ENCODE data around the gene ARL15.

The ARL15 gene

DNA sequence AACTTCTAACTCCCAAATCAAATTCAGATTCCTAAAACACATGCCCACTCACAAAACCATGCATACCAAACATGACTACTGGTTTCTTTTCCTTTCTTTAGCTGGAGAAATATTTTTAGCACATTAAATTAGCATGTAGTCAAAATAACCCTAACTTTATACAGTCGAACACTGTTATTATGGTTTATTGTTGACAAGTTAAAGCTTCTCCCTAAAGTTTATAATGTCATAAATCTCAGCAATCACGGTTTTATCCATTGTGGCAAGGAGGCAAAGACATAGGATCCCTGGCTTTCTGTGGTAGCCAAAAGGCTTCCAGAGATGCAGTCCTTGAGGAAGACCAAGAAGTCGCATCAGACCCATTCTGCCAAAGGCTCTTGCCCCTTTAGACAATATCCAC, 27.5 kb downstream of the ARL15 start:
- no peak for DNase-seq

DNA sequence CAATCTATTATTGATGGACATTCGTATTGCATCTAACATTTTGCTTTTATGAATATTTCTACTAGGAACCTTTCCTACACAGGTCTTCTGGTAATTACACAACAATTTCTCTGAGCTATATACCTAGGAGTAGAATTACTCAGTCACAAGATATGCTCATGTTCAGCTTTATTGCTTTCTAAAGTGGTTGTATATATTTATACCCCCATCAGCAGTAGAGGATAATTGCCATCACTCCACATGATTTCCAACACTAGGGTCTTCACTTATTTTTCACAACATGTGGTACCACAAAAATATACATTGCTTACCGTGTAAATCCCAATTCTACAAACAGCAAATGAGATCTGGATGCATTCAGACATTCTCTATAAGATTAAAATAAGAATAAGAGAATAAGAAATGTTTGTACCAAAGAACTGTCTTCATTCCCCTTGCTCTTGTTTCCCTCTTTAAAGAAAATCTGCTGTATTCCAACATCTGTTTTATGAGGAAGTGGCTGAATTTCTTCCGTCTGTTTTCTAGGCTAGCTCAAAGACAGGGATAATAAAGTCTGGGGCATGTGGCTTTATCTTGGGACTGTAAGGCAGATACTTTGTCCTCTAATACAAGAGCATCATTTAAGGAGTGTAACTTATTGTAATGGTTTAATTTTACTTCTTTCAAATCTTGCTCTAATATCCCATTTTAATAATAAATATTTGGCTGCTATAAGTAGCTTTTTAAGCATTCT, 28.2 kb downstream of the ARL15 start:
- no peak for DNase-seq

DNA sequence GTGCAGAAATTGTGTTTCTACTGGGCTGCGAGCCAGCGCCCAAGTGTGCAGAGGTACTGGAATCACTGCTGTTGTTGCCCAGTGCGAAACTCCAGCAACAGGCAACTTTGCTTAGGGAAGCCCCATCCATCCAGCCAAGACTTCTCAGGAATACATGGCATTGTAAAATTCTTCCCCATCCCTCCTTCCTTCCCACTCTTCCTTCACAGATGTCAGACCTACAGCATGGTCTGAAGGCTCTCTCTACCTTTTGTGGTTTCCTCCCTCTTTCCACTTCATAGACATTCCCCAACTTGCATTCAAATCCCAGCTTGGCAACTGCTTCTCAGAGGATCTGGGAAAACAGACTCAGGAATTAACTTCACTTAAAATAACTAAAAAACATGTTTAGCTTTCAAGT, 30.4 kb downstream of the ARL15 start:
- no peak for DNase-seq

DNA sequence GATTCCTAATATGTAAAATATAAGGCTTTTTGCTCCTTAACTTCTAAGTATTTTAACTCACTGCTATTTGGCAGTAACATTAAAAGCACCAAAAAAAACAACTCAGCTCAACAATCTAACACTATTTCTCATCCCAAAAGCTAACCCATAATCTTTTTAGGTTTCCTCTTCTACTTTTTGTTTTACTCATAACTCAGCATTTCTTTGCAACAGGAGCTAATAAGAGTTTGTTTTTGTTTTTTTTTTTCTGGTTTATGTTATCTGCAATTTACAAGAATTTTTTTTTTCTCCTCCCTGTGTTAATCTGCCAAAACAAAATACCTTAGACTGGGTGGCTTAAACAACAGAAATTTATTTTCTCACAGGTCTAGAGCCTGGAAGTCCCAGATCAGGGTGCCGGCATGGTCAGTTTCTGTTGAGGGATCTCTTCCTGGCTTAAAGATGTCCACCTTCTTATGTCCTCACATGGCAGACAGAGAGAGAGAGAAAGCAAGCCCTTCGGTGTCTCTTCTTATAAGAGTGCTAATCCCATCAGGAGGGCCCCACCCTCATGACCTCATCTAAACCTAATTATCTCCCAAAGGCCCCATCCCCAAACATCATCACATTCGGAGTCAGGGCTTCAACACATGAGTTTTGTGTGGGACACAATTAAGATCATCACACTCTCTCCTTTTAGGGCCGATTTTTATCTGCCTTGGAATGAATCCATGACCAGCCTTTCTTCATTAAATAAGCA, 31.2 kb downstream of the ARL15 start:
- no peak for DNase-seq

DNA sequence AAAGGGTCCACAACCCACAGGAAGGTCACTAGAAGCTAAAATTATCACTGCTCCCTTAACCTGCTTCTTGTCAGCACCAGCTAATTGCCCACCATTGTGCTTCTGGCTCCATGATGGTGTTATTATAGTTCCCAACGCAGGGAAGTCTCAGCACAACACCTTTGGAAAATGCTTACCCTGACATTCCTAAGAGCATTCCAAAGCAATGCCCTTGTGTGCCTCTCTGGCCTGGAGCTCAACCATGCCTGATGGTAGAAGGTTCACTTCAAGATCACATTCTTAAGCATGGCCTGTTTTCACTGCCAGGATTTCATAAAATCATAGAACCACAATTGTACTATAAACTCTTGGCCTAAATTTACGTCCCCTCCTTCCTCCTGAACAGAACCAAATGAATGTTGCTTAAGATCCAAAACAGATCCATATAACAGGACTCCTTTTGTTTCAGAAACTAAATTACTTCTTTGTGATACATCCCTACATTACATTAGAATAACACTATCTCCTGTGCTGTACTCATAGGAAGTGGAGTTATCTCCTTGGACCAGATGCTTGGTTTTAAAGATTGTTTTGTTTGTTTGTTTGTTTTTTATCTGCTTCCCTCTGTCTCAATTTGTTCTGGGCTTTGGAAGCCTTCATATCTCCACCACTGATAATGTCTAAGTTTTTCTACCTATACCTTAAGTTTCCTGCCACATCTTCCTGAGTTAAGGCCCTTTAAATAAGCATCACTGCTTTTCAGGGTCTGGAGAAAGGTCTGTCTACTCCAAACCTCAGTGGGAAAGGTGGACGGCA, 32.1 kb downstream of the ARL15 start:
- no peak for DNase-seq

DNA sequence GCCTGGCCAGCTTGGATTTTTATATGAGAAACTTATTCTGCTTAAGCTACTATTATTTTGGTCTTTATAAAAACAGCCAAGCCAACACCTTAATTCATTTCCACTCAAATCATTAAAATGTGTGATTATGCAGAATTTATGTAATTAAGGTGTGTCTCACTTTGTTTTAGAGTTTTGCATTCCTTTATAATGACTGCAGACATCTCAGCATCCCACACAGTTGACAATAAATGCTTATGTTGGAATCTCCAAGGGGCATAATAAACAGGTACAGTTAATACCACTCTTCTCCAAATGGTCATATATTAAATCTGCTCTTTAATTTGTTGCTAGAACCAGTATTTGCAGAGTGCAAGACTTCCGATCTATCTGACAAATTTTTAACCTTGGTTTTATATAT, 34.3 kb downstream of the ARL15 start:
- no peak for DNase-seq

DNA sequence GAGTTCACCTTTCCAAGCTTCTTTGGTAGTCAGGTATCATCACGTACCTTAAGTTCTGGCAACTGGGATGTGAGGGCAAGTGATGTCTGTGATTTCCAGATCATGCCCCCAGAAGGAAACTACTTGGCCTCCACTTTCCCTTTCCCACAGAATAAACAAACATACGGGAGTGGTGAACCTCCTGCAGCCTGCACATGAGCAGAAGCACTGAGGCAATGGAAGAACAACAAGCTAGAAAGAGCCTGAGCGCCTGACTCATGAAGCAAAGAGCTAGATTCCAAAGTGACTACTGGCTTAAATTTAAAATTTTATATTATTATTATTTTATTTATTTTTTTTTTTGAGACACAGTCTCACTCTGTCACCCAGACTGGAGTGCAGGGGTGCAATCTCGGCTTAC, 35.0 kb downstream of the ARL15 start:
- no peak for DNase-seq

DNA sequence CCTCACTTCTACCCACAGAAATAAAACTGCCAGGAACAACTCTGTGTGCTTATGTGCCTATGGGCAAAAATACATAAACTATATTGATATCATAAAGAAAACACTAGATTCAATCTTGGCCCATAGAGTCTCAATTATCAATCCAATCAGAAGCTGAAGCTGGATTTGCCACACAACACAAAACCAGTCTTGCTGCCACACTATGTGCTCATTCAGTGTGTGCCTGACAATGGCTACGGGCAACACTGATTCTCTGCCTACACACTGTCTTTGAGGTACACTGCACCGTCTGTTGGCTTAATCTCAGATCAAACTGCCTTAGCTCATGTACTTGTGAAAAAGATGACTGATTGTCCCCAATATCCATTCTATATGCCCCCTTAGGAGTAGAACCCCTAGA, 35.4 kb downstream of the ARL15 start:
- DNase-seq = no peak

DNA sequence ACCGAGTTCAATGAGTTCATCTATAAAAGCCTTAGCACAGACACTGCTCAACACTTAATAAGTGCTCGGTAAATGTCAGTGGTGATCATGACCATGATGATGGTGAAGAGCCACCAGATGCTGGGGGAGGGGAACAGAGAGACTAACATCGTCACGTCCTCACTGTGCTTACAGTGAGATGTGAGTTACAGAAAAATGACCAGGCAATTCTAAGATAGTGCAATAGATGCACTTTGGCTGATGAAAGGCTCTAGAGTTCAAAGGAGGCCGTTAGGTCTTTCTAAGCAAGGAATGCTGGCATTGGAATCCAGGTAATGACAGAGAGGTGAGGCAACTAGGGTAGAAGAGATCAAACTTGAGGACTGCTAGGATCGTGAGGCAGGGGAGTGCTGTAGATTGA, 36.7 kb downstream of the ARL15 start:
- DNase-seq = no peak

DNA sequence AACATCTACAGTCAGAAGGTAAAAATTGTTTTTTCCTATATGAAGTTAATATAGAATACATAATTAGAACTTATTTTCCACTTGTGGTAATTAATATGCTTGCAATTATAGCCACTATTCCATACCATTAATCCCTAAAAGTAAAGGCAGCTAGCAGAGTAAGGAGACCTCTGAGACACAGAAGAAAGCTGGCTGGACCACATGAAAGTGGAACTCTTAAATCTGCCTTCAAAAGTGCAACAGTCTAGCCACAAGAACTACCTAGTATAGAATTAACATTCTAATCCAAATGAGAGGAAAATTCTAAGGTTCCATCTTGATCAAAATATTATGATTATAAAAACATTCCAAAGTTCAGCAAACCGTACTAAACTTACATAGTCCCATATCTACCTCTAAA, 37.6 kb downstream of the ARL15 start:
- DNase-seq = no peak

DNA sequence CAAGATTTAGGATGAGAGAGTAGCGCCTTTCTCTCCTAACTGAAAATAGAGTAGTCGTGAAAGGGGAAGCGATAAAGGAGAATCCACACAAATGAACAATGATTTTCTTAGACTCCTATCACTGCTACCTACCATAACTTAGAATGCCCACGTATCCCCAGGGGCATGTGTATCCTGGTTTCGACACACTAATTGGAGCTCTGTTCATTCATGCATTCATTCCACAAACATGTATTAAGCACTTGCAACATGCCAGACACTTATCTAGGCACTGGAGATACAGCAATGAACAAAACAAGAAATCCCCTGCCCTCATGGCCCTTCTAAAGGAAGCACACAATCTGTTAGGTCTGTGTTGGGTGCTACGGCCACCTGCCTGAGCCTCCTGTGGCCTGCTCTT, 40.0 kb downstream of the ARL15 start:
- DNase-seq = no peak

DNA sequence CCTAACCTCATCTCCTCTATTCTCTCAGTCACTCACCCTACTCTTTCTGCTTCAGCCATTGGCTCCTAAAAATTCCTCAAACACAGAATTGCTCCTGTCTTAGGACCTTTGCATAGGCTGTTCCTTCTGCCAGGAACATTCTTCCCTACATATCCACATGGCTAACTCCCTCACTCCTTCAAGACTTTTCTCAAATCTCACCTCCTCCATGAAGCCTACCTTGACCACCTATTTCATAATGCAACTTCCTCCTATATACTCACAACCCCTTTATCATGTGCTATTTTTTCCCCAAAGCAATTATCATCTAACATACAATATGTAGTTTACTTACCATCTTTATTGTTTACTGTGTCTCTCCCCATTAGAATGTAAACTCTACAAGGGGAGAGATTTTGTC, 45.8 kb downstream of the ARL15 start:
- DNase-seq = no peak

DNA sequence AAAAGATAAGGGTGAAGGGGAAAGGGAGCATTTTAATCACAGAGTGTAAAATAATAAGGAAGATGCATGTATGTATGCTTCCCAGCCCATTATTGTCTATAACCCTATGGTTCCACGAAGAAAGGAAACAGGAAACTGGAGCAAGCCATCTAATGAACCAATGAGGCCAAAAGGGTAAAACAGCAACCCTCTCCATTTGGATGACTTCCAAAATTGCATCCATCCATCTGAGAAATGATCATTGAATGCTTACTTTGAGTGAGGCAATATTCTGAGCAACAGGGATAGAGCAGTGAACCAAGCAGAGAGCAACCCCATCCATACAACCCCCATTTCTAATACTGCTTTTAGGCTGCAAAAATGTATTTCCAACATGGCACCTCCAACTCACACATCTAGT, 46.9 kb downstream of the ARL15 start:
- DNase-seq = no peak

DNA sequence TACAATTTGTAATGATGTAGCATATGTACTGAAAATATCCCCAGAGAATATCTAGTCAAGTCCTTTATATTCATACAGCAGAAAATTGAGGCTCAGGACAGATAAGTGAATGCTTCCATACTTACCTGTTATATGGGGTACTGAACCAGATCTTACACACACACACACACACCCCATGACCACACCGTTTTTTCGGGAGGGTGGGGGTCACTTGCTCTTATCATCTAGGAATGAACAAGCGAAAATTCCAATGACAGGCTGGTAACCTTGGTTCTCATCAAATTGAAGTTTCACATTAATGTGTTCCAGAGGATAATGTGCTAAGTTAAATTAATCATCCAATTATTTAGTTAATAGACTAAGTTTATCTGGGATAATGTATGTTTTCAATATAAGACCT, 48.8 kb downstream of the ARL15 start:
- DNase-seq = no peak

DNA sequence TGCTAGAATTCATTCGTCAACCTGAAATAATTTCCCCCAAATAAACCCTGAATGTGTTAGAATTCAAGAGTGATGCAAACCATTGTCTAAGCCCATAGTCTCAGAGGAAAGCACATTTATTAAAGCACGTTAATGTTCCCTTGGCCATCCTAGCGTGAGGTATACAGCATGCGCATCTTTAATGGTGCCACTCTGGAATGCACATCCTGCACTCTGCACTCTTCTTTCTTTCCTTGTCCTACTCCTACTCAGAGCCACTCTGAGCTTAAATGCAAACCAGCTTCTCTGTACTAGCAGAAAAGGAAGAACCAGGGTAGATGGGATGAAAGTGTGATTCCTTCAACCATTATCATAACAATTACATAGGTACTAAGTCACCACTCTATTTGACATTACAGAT, 50.4 kb downstream of the ARL15 start:
- DNase-seq = no peak

DNA sequence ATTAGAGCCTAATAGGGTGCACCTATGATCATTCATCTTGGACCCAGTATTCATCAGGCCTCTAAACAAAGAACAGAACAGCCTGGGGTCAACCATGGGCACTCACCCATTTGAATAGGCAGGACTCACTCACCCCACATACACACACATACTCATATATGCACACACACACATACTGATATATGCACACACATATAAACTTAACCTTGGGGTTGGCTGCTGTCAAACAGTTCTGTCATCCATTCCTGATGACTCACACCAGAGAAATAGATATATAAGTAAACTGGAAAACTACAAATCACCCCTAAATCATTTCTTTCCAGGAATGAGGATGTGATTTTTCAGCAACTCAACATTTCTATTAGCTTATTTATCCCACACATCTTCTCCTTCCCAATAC, 51.3 kb downstream of the ARL15 start:
- no peak for DNase-seq

DNA sequence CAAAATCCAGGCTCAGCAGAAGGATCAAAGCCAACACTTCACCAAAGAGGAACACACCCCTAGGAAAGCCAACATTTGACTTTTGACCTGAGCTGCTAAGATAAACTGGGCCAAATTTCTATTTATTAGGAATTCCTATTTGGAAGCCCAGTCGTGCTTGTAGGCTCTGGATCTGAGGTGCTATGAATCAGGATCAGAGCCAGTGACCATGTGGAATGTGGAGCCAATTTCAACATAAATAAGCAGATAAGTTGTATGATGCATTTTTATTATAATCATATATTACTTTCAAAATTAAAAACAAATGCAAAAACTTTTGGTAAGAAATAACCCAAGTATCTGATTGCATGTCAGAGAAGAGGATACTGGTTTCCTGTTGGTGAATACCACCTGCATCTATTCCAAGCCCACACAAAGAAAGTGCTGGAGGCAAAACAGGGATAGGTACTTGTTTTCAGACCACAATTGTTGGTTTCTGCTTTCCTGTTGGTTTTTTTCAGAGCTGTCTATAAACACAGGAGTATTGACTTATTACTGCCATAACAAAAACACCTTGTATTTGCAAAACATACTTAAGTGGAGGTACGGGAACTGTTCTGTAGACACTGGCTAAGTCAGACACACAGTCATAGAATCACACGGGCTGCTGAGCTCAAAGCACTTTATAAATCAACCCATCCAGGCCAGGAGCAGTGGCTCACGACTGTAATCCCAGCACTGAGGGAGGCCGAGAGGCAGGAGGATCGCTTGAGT, 52.8 kb downstream of the ARL15 start:
- no peak for DNase-seq

DNA sequence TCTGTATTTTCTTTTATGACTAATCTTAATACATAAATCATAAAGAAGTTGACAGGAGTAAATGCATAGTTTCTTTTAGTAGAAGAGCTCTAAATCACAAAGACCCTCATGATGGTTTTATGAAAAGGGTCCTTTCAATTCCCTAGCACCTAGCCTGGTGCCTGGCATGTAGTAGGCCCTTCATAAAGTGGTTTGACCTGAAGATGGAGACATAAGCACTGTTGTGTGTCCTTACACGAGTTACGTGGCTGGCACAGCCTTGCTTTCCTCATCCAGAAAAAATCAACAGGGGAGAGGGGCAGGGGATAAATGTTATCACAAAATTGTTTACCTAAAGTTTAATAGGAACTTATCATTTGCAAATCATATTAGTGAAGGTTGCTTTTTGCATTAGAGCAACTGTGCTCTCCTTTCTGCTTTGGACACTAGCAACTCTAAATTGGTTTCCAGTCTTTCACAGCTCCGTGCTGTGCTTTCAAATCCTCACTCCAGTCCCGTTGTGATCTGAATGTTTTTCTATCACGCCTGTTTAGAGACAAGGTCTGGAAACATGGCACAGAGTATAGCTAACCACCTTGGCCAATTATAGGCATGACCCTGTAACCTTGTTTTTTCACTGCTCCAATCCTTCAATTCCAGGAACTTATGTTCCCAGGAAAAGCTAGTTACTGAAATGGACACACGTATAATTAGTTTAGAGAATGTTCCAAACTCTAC, 55.7 kb downstream of the ARL15 start:
- no peak for DNase-seq

DNA sequence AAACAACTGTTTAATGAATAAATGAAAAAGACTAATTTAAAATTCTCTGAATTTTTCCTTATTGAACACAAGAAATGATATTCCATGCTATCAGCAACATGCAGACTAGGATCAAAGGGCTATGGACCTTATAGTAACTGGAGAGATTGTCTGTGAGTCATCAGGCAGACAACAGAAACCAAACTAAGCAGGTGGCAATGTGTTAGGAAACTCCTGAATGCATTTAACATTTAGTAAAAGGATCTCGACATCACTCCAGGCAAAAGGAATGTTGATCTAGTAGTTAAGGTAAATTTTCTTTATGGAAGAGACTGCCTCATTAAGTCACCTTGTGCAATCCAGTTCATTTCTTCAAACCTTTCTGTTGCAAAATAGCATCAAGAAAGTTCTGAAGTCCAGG, 58.4 kb downstream of the ARL15 start:
- no peak for DNase-seq

DNA sequence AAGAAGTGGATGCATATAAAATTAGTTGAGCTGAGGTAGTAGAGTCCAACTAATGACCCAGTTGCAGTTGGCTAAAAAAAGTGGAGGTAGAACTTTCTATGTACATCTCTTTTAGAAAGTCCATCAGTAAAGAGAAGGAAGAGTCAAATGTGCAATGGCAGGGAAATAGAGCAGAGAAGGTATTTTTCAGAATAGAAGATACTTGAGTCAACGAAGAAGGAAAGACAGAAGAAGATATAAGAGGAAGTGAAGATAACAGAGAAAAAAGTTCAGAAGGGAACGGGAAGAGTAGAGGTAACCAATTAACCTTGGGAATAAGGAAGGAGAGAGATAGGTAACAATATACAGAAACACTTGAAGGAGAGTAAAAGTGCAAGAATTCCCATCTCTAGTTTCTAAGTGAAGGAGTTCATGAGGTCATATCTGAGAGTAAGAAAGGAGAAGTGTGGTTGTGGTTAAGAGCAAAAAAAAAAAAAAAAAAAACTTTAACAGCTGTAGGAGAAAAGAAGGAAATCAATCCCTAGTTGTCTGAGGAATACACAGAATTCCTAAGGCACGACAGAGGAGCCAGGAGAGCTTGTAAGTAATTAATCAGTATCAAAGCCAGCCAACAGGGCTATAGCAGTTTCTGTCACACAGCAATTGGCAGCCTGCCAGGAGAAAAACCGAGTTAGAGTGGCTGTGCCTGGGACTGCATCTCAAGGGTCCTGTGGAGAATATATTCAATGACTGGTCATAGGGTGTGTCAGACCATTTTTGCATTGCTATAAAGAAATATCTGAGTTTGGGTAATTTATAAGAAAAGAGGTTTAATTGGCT, 61.0 kb downstream of the ARL15 start:
- peak in 1 of 4 experiments; percentile 23 for DNase-seq

DNA sequence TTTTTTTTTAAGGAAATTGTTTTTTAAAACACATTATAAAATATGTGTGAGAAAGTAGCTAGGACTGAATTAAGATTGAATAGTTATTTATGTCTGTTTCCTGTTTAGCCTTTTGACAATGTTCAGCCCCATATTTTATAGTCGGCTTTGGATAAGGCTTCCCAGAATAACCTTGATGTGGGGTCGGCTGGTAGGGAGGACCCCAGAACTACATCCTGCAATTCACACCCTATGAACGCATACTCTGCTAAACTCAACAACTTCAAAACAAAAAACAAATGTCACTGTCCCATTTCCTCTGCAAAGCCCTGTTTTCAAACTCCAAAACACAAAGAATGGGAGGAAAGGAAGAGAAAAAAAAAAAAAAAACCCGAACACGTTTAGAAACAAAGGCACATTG, 63.1 kb downstream of the ARL15 start:
- no peak for DNase-seq

All from activated naive CD4-positive, alpha-beta T cell (primary cell).